Pancreas (tissue), 10 donors: ENCODE measurements around the gene TMEM129. TPM values are rescaled to one million over a fixed set of nuclear protein-coding genes. Genes with fewer than 3 reads are reported as not detected.

Experiments
- ATAC-seq, 4 donors: fragments of 200-7000 bp; cut with Tn5 transposase; one replicate each; pipeline versions ENCODE4 v1.8.0 to v1.9.1; 2020; ENCODE audit warnings: mild to moderate bottlenecking in 4 of 4, moderate library complexity in 4 of 4
- DNase-seq, 6 donors: peaks; one replicate each; pipeline ENCODE4 v3.0.0-alpha.2; 2020
- FAIRE-seq: peaks from 2 replicates; lab custom pipeline; 2012; peaks lifted over from hg19 to GRCh38; lab: Jason Lieb, UNC
- H3K27ac ChIP-seq, 4 donors: fragments of 200-600 bp; sonication (generic); 1 replicate in 3 of 4; 2 replicates in 1 of 4; pipeline versions ENCODE4 v1.5.0 to v1.8.0; 2020
- H3K27me3 ChIP-seq, 4 donors: fragments of 200-600 bp; one replicate each; pipeline ENCODE4 v1.8.0; 2021
- H3K36me3 ChIP-seq, 3 donors: fragments of 200-600 bp; sonication (generic) in 1 of 3; one replicate each; pipeline versions ENCODE4 v1.5.0 to v1.8.0; 2020 to 2021
- H3K4me1 ChIP-seq, 3 donors: fragments of 200-600 bp; one replicate each; pipeline ENCODE4 v1.8.0; 2021
- H3K4me3 ChIP-seq, 4 donors: fragments of 200-600 bp; sonication (generic) in 2 of 4; one replicate each; pipeline versions ENCODE4 v1.5.0 to v1.8.0; 2020 to 2021
- H3K9me3 ChIP-seq, 4 donors: fragments of 200-600 bp; one replicate each; pipeline ENCODE4 v1.8.0; 2021
- WGBS, 2 donors: extraction: QIAGEN DNeasy Blood & Tissue Kit; methylation state at CpG; one replicate each; pipeline ENCODE4 v1.1.7; 2013; 5-methylcytosine and 5-hydroxymethylcytosine counted together
- intact Hi-C, 3 donors: fragments of 100-400 bp; cut with DNase I; formaldehyde crosslinking; loops; one replicate each; pipeline versions ENCODE4 v1.11.1 to v1.14.2; 2022
- polyA plus RNA-seq, 2 donors: library from polyadenylated mRNA; stranded (reverse); fragments of 200-250 nt; gene quantifications; one replicate each; pipeline ENCODE4 v1.2.3, GENCODE V29; 2013
- total RNA-seq, 6 donors: library from RNA; stranded (reverse); fragmentation: NEBNext Ultra II Directional in 4 of 6; extraction: Animal tissue kit (Norgen Biotek cat#: 25700) in 4 of 6; gene quantifications; one replicate each; pipeline versions ENCODE4 v1.2.1 to v1.2.4, GENCODE V29; 2021 to 2023
- TF ChIP-seq, protein P1 (sequence below), 4 donors: fragments of 200-600 bp; sonication (generic) in 3 of 4; IDR thresholded peaks; one replicate each; pipeline versions ENCODE4 v1.5.0 to v1.8.0; 2021; ENCODE audit warnings: antibody characterized with exemption in 4 of 4
- donor health status: healthy with polysubstance abuse.
- donor health status: DM: no; HTN: no; CAD: no; lungs with moderate emphysema.
- donor health status: DM: no; HTN: no; CAD: no.
- donor health status: control.
- donor health status: control.
- donor health status: Bipolar disorder and iron deficiency.
- donor health status: DM: yes; HTN: yes; CAD: no.
- donor health status: DM: no; HTN: no; CAD: no.
- donor health status: DM: no; HTN: no; CAD: no.
- donor health status: DM: yes; HTN: yes; CAD: no.

The TMEM129 gene
- total and polyA plus RNA-seq, 8 donors = 17.2 to 32.7 (median 20.0) TPM

DNA sequence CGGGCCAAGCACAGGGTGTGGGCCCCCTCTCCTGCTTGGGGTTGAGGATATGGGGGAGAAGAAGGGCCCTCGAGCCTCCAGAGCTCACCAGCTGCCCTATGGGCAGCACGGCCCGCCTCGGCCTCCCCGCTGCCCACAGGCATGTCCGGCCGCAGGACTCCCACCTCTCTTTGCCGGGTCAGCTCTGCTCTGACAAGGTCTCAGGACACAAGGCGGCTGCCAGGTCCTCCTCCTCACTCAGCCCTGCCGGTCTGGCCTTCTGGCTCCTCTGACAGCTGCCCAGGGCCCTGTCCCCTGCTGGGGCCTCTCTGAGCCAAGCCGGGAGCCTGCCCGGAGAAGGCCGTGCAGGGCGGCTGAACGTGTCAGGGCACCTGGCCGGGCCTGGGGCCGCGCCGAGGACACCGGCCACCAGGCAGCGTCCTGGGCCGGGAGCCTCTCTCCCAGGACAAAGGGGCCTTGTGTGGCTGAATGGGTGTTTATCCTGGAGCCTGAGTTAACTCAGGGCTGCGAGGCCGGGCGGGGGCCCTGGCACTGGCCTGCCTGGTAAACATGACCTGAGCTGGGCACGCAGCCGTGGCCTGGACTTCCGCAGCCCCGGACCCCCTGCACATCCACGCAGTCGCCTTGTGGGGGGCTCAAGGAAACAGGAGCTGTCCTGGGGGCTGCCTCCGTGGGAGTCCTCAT lies 25.9 kb upstream of the TMEM129 start:
- 59 to 64% methylated on average over 32 to 33 of the region's 33 CpGs for WGBS, 2 donors
- H3K36me3 ChIP-seq = no peaks in the 10 kb centered on the region
- no peaks in the 10 kb centered on the region for H3K4me1 ChIP-seq
- peak overlapping the region; percentile 45 to 67 (median 58) for H3K27ac ChIP-seq
- no peaks in the 10 kb centered on the region for H3K9me3 ChIP-seq
- FAIRE-seq = no peak
- intact Hi-C loops = loop anchor here in 2 of 3 donors (5.0 to 10.0 kb wide), 3 partner anchors 60 to 438 kb away; no protein-coding TSS in a partner anchor
- TF ChIP-seq, protein P1, sequence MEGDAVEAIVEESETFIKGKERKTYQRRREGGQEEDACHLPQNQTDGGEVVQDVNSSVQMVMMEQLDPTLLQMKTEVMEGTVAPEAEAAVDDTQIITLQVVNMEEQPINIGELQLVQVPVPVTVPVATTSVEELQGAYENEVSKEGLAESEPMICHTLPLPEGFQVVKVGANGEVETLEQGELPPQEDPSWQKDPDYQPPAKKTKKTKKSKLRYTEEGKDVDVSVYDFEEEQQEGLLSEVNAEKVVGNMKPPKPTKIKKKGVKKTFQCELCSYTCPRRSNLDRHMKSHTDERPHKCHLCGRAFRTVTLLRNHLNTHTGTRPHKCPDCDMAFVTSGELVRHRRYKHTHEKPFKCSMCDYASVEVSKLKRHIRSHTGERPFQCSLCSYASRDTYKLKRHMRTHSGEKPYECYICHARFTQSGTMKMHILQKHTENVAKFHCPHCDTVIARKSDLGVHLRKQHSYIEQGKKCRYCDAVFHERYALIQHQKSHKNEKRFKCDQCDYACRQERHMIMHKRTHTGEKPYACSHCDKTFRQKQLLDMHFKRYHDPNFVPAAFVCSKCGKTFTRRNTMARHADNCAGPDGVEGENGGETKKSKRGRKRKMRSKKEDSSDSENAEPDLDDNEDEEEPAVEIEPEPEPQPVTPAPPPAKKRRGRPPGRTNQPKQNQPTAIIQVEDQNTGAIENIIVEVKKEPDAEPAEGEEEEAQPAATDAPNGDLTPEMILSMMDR (IDR thresholded peaks at IDR 0.05) = no peak
- DNase-seq = no peak
- H3K27me3 ChIP-seq = no peaks in the 10 kb centered on the region
- ATAC-seq = peak; percentile 24 to 65 (median 50)
- H3K4me3 ChIP-seq = no peak overlapping the region

DNA sequence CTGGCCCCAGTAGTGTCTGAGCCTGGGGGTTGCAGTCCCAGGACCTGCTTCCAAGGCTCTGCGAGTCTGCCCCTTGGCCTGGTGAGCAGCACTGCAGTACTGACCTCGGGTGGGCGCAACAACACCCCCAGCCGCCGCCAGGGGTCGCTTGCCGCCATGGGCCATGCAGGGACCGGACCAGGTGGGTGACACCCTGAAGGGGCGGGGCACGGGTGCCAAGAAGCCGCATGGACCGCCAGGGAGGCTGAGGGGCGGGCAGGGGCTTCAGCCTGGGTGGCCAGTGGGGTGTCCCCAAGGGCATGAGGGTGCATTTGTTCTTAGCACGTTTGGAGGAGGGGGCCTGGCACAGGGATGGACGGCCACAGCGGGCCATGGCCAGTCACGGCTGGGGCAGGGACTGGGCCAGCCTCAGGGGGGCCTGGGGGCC lies 25.2 kb upstream of the TMEM129 start:
- no peak overlapping the region for H3K4me3 ChIP-seq
- no peaks in the 10 kb centered on the region for H3K36me3 ChIP-seq
- FAIRE-seq (no peak), DNase-seq (peak in 5 of 6 donors; percentile 61 to 93 (median 78)), ATAC-seq (peak; percentile 57 to 79 (median 78))
- TF ChIP-seq, protein P1 (IDR thresholded peaks at IDR 0.05) = peak; percentile 67 to 78 (median 76)
- H3K9me3 ChIP-seq = no peaks in the 10 kb centered on the region
- WGBS, 2 donors = 20 to 22% methylated on average over 17 of the region's 17 CpGs
- no peaks in the 10 kb centered on the region for H3K27me3 ChIP-seq
- H3K27ac ChIP-seq = peak overlapping the region in 1 of 4 donors; percentile 67
- no peaks in the 10 kb centered on the region for H3K4me1 ChIP-seq
- intact Hi-C loops = loop anchor here in 2 of 3 donors (5.0 to 10.0 kb wide), 3 partner anchors 61 to 439 kb away; no protein-coding TSS in a partner anchor

- intact Hi-C loops = loop anchor here in 2 of 3 donors (5.0 to 10.0 kb wide), 3 partner anchors 62 to 439 kb away; no protein-coding TSS in a partner anchor
- no peak overlapping the region for H3K27ac ChIP-seq
- 82 to 87% methylated on average over 12 of the region's 12 CpGs for WGBS, 2 donors
- H3K9me3 ChIP-seq = no peaks in the 10 kb centered on the region
- DNase-seq (no peak), FAIRE-seq (no peak), ATAC-seq (no peak)
- no peaks in the 10 kb centered on the region for H3K36me3 ChIP-seq
- no peak overlapping the region for H3K4me3 ChIP-seq
- no peaks in the 10 kb centered on the region for H3K4me1 ChIP-seq
- no peaks in the 10 kb centered on the region for H3K27me3 ChIP-seq
- TF ChIP-seq, protein P1 (IDR thresholded peaks at IDR 0.05) = no peak
Observed at GRCh38 chr4:1745697-1746096, 24.6 kb upstream of the TMEM129 start.

- Histone ChIP-seq H3K36me3 (no peaks in the 10 kb centered on the region), H3K27me3 (no peaks in the 10 kb centered on the region), H3K4me1 (no peaks in the 10 kb centered on the region), H3K9me3 (no peaks in the 10 kb centered on the region), H3K27ac (no peak overlapping the region), H3K4me3 (no peak overlapping the region)
- TF ChIP-seq, protein P1 (IDR thresholded peaks at IDR 0.05) = no peak
- intact Hi-C loops = loop anchor here in 2 of 3 donors (5.0 to 10.0 kb wide), 3 partner anchors 62 to 440 kb away; no protein-coding TSS in a partner anchor
- no peak for FAIRE-seq
- WGBS, 2 donors = 87 to 93% methylated on average over 13 of the region's 13 CpGs
- no peak for ATAC-seq
- DNase-seq = no peak
Observed at GRCh38 chr4:1745165-1745564, 24.0 kb upstream of the TMEM129 start.

GRCh38 chr4:1744552-1744951 lies 23.4 kb upstream of the TMEM129 start:
- no peak for ATAC-seq
- Histone ChIP-seq H3K4me3 (no peak overlapping the region), H3K27ac (no peak overlapping the region), H3K9me3 (no peaks in the 10 kb centered on the region), H3K36me3 (no peaks in the 10 kb centered on the region), H3K27me3 (no peaks in the 10 kb centered on the region), H3K4me1 (no peaks in the 10 kb centered on the region)
- WGBS, 2 donors = 90 to 95% methylated on average over 14 of the region's 14 CpGs
- intact Hi-C loops = loop anchor here in 1 of 3 donors (10.0 kb wide), 1 partner anchor 440 kb away; no protein-coding TSS in a partner anchor
- FAIRE-seq = no peak
- TF ChIP-seq, protein P1 (IDR thresholded peaks at IDR 0.05) = no peak
- no peak for DNase-seq
